Activated T-helper 2 cell treated with anti-CD3 and anti-CD28 coated beads, Interferon-gamma antibody, Interleukin-2, Interleukin-4, amounts not matched to agents 10 μg/mL and 5 μg/mL and 100 μg/mL, durations not matched to agents 14 hours and 24 hours and 36 hours (primary cell): Measurements from ENCODE around the gene LPXN. TPM values are rescaled to one million over a fixed set of nuclear protein-coding genes. Genes with fewer than 3 reads are reported as not detected.

Experiments used
- DNase-seq: peaks from one replicate; pipeline ENCODE4 v3.0.0; 2021; ENCODE audit warnings: low spot score
- H3K27ac Mint-ChIP-seq: one replicate; pipeline ENCODE4 v1.8.0; 2021; ENCODE audit warnings: mixed read lengths
- H3K27me3 Mint-ChIP-seq: one replicate; pipeline ENCODE4 v1.8.0; 2021; ENCODE audit warnings: low read depth, mixed read lengths
- H3K36me3 Mint-ChIP-seq: one replicate; pipeline ENCODE4 v1.8.0; 2021; ENCODE audit warnings: low read depth, mixed read lengths
- H3K4me1 Mint-ChIP-seq: one replicate; pipeline ENCODE4 v1.8.0; 2021; ENCODE audit warnings: low read depth, mixed read lengths
- H3K4me3 Mint-ChIP-seq: one replicate; pipeline ENCODE4 v1.8.0; 2021; ENCODE audit warnings: low read depth, mild to moderate bottlenecking, moderate library complexity, mixed read lengths
- H3K9me3 Mint-ChIP-seq: one replicate; pipeline ENCODE4 v1.8.0; 2021; ENCODE audit warnings: mixed read lengths
- intact Hi-C: fragments of 100-400 bp; cut with micrococcal nuclease; formaldehyde crosslinking; loops from one replicate; pipeline ENCODE4 v1.15.1; 2023
- total RNA-seq: library from RNA; stranded (reverse); gene quantifications from 2 replicates; pipeline ENCODE4 v1.2.3, GENCODE V29; 2022

Gene LPXN
- 115 and 129 TPM in 2 replicates for total RNA-seq

- DNase-seq, result peak; percentile 35
- H3K36me3 Mint-ChIP-seq, result peaks cover 42% of the 10 kb centered on the region
- no peaks in the 10 kb centered on the region for H3K27me3 Mint-ChIP-seq
- H3K4me3 Mint-ChIP-seq, result peak within 1 kb of the TSS; percentile 90
- no peaks in the 10 kb centered on the region for H3K9me3 Mint-ChIP-seq
- intact Hi-C loops, result loop anchor here (2.0 to 10.0 kb wide), 9 partner anchors 37 to 1041 kb away; partner anchors contain the start of genes SELENOH, SMTNL1, TIMM10 and UBE2L6
- H3K4me1 Mint-ChIP-seq, result peaks cover 41% of the 10 kb centered on the region
- H3K27ac Mint-ChIP-seq, result peak within 1 kb of the TSS; percentile 100
Measured at GRCh38 chr11:58575377-58576020, at the start of gene LPXN. TSS of gene LPXN (minus strand) at chr11:58575856. CDS start at chr11:58575772, 84 bp downstream.

GRCh38 chr11:58625086-58625485 lies 49.4 kb upstream of the LPXN start:
- Mint-ChIP-seq H3K27me3 (no peaks in the 10 kb centered on the region), H3K4me3 (no peak overlapping the region), H3K4me1 (peaks cover 27% of the 10 kb centered on the region), H3K27ac (no peak overlapping the region), H3K9me3 (no peaks in the 10 kb centered on the region), H3K36me3 (peaks cover 52% of the 10 kb centered on the region)
- DNase-seq, result no peak
- intact Hi-C loops, result no loop called here

GRCh38 chr11:58622344-58622743 lies 46.7 kb upstream of the LPXN start, which contains the start of gene CNTF:
TSS of gene CNTF (plus strand) at chr11:58622665. CDS start at chr11:58622753, 88 bp downstream.
- H3K27me3 Mint-ChIP-seq, result no peaks in the 10 kb centered on the region
- DNase-seq, result no peak
- peaks cover 74% of the 10 kb centered on the region for H3K36me3 Mint-ChIP-seq
- intact Hi-C loops, result no loop called here
- H3K27ac Mint-ChIP-seq, result peak within 1 kb of the TSS; percentile 73
- H3K4me1 Mint-ChIP-seq, result peaks cover 30% of the 10 kb centered on the region
- no peak within 1 kb of the TSS for H3K4me3 Mint-ChIP-seq
- no peaks in the 10 kb centered on the region for H3K9me3 Mint-ChIP-seq

GRCh38 chr11:58621586-58622262 lies 46.1 kb upstream of the LPXN start:
- Mint-ChIP-seq H3K9me3 (no peaks in the 10 kb centered on the region), H3K27me3 (no peaks in the 10 kb centered on the region), H3K4me3 (no peak overlapping the region), H3K27ac (peak overlapping the region; percentile 73), H3K4me1 (peaks cover 28% of the 10 kb centered on the region), H3K36me3 (peaks cover 76% of the 10 kb centered on the region)
- DNase-seq, result no peak
- intact Hi-C loops, result loop anchor here (1.0 kb wide), 1 partner anchor 38 kb away; no protein-coding TSS in a partner anchor

- peaks cover 86% of the 10 kb centered on the region for H3K36me3 Mint-ChIP-seq
- intact Hi-C loops, result no loop called here
Measured at GRCh38 chr11:58617976-58618557, 42.4 kb upstream of the LPXN start.

GRCh38 chr11:58616594-58616993 lies 40.9 kb upstream of the LPXN start:
- Mint-ChIP-seq H3K36me3 (peaks cover 87% of the 10 kb centered on the region), H3K9me3 (no peaks in the 10 kb centered on the region), H3K27ac (no peak overlapping the region), H3K27me3 (no peaks in the 10 kb centered on the region), H3K4me1 (peaks cover 26% of the 10 kb centered on the region), H3K4me3 (no peak overlapping the region)
- intact Hi-C loops, result no loop called here
- DNase-seq, result no peak

More at GRCh38 chr11:58617976-58618557, 42.4 kb upstream of the LPXN start:
- H3K4me3 Mint-ChIP-seq, result no peak overlapping the region
- no peak for DNase-seq
- H3K27ac Mint-ChIP-seq, result peak overlapping the region; percentile 45
- H3K27me3 Mint-ChIP-seq, result no peaks in the 10 kb centered on the region
- peaks cover 32% of the 10 kb centered on the region for H3K4me1 Mint-ChIP-seq
- no peaks in the 10 kb centered on the region for H3K9me3 Mint-ChIP-seq

- no peak overlapping the region for H3K27ac Mint-ChIP-seq
- H3K36me3 Mint-ChIP-seq, result peaks cover 93% of the 10 kb centered on the region
- peaks cover 31% of the 10 kb centered on the region for H3K4me1 Mint-ChIP-seq
- no peaks in the 10 kb centered on the region for H3K9me3 Mint-ChIP-seq
- no peak overlapping the region for H3K4me3 Mint-ChIP-seq
- intact Hi-C loops, result no loop called here
- H3K27me3 Mint-ChIP-seq, result no peaks in the 10 kb centered on the region
- DNase-seq, result no peak
Measured at GRCh38 chr11:58615559-58615958, 39.9 kb upstream of the LPXN start.

- Mint-ChIP-seq H3K4me3 (no peak overlapping the region), H3K27ac (no peak overlapping the region), H3K4me1 (peaks cover 33% of the 10 kb centered on the region), H3K27me3 (no peaks in the 10 kb centered on the region), H3K36me3 (peaks cover 88% of the 10 kb centered on the region), H3K9me3 (no peaks in the 10 kb centered on the region)
- DNase-seq, result no peak
- intact Hi-C loops, result loop anchor here (5.0 kb wide), 1 partner anchor 36 kb away; the partner anchor contains the start of genes LPXN and ZFP91
Measured at GRCh38 chr11:58613228-58613627, 37.6 kb upstream of the LPXN start.

GRCh38 chr11:58609723-58610122 lies 34.1 kb upstream of the LPXN start:
- Mint-ChIP-seq H3K36me3 (peaks cover 78% of the 10 kb centered on the region), H3K27ac (peak overlapping the region; percentile 8), H3K27me3 (no peaks in the 10 kb centered on the region), H3K4me1 (peaks cover 48% of the 10 kb centered on the region), H3K4me3 (no peak overlapping the region), H3K9me3 (no peaks in the 10 kb centered on the region)
- intact Hi-C loops, result loop anchor here (2.0 to 5.0 kb wide), 2 partner anchors 13 to 32 kb away; partner anchors contain the start of genes LPXN and ZFP91
- no peak for DNase-seq

GRCh38 chr11:58608331-58608730 lies 32.7 kb upstream of the LPXN start:
- no peak overlapping the region for H3K27ac Mint-ChIP-seq
- H3K36me3 Mint-ChIP-seq, result peaks cover 78% of the 10 kb centered on the region
- no peaks in the 10 kb centered on the region for H3K27me3 Mint-ChIP-seq
- intact Hi-C loops, result no loop called here
- DNase-seq, result no peak
- H3K4me3 Mint-ChIP-seq, result no peak overlapping the region
- H3K9me3 Mint-ChIP-seq, result no peaks in the 10 kb centered on the region
- H3K4me1 Mint-ChIP-seq, result peaks cover 53% of the 10 kb centered on the region

- no peak for DNase-seq
- H3K27me3 Mint-ChIP-seq, result no peaks in the 10 kb centered on the region
- peak overlapping the region; percentile 63 for H3K27ac Mint-ChIP-seq
- H3K4me3 Mint-ChIP-seq, result no peak overlapping the region
- no peaks in the 10 kb centered on the region for H3K9me3 Mint-ChIP-seq
- intact Hi-C loops, result no loop called here
- peaks cover 55% of the 10 kb centered on the region for H3K4me1 Mint-ChIP-seq
- peaks cover 78% of the 10 kb centered on the region for H3K36me3 Mint-ChIP-seq
Measured at GRCh38 chr11:58606930-58607714, 31.5 kb upstream of the LPXN start.

- Mint-ChIP-seq H3K27me3 (no peaks in the 10 kb centered on the region), H3K36me3 (peaks cover 79% of the 10 kb centered on the region), H3K4me3 (no peak overlapping the region), H3K27ac (no peak overlapping the region), H3K4me1 (peaks cover 72% of the 10 kb centered on the region), H3K9me3 (no peaks in the 10 kb centered on the region)
- intact Hi-C loops, result no loop called here
- DNase-seq, result no peak
Measured at GRCh38 chr11:58600510-58600909, 24.9 kb upstream of the LPXN start.
